HG03060 (cell line): ENCODE measurements around the gene CDC14A.

ENCODE experiments used
- ATAC-seq: cut with Tn5 transposase; IDR thresholded peaks from one replicate; pipeline ENCODE4 v1.9.1; 2021; ENCODE audit warnings: low read depth, moderate number of reproducible peaks; ENCODE audit not compliant: unreplicated experiment

CDC14A gene

DNA sequence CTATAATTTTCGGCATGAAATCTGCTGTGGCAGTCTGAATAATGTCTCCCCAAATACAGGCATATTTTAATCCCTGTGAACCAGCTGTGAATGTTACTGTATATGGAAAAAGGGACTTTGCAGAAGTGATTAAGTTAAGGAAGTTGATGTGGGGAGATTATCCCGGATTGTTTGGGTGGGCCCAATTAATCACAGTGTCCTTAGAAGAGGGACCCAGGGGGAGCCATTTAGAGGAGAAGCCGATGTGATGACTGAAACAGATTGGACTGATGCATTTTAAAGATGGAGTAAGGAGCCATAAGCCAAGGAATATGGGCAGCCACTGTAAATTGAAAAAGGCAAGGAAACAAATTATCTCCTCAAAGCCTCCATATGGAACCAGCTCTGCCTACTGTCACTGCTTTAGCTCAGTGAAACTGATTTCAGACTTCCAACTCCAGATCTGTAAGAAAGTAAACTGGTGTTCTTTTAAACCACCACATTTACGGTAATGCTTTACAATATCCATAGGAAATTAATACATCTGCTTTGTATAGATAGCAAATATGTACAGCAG, 124.5 kb downstream of the CDC14A start:
- no peak for ATAC-seq

GRCh38 chr1:100478816-100479215, 126.5 kb downstream of the CDC14A start:
- no peak for ATAC-seq

DNA sequence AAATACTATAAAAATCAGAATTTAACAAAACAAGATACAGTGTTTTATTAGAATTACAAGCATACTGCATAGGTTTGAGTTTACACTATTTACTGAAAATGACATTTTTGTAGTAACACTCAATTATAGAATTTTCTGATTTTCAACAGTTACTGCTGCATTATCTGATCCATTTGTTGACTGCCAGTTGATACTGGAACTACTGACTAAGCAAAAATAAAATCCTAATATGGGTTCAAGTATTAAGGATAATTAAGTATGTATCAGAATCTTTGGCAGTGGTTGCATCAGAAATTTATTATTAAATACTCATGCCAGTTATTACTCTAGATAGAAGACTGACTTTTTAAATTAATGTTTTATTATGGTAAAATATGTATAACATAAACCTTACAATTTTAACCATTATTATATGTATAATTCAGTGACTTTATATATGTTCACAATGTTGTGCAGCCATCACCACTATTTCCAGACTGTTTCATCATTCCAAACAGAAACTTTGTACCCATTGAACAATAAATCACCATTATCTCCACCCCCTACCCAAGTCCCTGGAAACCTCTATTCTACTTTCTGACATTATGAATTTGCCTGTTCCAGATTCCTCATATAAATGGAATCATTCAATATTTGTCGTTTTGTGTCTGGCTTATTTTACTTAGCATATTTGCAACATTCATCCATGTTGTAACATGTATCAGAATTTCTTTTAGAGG, 127.5 kb downstream of the CDC14A start:
- no peak for ATAC-seq

DNA sequence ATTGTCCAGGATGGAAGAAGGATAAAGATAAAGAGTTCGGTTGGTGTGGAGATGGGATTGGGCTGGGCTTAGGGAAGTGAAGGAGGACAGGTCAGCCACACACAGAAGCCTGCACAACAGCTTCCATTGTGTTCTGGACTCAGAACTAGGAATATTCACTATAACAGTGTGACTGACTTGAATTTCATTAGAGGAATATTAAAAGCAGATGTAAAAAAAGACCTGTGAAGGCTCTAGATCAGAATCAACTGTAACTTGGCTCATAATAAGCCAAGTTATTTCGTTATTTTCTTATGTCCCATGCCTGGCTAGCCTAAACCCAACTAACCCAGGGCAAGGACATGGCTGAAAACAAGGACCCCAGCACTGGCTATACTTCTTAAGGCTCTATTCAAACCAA, 129.0 kb downstream of the CDC14A start:
- ATAC-seq = no peak

GRCh38 chr1:100482167-100482566, 129.9 kb downstream of the CDC14A start:
- ATAC-seq = no peak

DNA sequence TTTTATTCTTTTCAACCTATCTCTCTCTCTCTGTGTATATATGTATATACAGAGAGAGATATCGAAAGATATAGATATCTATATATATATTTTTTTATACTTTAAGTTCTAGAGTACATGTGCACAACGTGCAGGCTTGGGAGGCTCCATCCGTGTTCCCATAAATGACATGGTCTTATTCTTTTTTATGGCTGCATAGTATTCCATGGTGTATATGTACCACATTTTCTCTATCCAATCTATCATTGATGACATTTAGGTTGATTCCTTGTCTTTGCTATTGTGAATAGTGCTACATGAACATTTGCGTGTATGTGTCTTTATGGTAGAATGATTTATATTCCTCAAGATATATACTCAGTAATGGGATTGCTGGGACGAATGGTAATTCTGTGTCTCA, 130.4 kb downstream of the CDC14A start:
- ATAC-seq = no peak

DNA sequence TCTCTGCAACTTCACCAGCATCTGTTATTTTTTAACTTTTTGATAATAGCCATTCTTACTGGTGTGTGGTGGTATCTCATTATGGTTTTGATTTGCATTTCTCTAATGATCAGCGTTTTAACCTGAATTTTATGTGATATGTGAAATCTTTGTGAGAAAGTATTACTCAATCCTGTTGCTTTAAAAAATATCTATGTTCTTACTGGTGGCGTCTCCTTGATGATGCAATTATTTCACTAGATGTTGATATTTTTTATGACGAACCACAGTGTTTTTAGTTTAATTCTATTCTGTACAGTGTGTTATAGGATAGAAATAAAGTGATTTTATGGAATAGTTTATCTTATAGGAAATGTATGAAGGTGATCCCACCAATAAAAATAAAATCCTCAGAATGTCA, 130.9 kb downstream of the CDC14A start:
- ATAC-seq = no peak

GRCh38 chr1:100485855-100486258, 133.6 kb downstream of the CDC14A start:
- ATAC-seq = no peak

DNA sequence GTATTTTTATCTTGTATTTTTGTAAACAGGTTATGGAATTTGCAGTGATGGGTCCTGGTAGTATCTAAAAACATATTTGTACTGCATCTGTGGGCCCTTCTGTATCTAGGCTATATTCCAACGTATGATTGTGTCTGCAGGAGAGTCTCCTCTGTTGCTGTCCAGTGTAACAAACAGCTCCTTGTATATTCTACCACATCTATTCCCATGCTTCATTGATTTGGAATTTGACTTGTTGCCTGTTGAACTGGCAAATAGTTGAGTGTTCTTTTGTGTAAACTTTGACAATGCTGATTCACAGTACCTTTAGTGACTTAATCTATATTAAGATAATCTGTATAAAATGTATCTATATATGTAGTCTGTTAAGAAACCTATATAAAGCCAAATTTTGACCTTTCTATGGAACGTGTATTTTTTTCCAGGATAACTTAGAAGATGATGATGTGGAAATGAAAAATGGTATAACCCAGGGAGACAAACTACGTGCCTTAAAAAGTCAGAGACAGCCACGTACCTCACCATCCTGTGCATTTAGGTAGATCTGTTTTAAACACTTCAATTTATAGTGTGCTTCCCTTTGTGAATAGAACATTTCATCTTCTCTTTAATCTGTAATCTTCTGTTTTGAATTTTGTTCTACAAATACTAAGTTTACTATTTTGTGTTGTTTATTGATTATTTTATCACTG, 142.2 kb downstream of the CDC14A start:
- no peak for ATAC-seq

DNA sequence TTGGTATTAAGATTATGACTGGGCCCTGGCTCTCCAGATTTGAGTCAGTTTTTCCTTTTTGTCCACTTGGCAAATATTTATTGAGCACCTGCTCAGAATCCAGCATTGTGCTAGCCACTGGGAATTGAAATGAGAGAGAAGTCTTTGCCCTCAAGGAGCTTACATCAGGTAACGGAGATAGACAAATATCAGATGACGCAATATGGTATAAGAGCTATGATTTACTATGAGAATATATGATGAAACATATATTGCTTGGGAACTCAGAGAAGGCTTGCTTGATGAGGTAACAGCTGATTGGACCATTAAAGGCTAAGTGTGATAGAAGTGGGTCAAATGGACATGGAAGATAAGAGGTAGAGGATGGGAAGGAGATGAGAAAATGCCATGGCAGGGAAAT, 144.6 kb downstream of the CDC14A start:
- ATAC-seq = no peak

- no peak for ATAC-seq
Measured at GRCh38 chr1:100497796-100498195, 145.5 kb downstream of the CDC14A start.

- no peak for ATAC-seq
Measured at GRCh38 chr1:100499194-100499811, 147.0 kb downstream of the CDC14A start.

DNA sequence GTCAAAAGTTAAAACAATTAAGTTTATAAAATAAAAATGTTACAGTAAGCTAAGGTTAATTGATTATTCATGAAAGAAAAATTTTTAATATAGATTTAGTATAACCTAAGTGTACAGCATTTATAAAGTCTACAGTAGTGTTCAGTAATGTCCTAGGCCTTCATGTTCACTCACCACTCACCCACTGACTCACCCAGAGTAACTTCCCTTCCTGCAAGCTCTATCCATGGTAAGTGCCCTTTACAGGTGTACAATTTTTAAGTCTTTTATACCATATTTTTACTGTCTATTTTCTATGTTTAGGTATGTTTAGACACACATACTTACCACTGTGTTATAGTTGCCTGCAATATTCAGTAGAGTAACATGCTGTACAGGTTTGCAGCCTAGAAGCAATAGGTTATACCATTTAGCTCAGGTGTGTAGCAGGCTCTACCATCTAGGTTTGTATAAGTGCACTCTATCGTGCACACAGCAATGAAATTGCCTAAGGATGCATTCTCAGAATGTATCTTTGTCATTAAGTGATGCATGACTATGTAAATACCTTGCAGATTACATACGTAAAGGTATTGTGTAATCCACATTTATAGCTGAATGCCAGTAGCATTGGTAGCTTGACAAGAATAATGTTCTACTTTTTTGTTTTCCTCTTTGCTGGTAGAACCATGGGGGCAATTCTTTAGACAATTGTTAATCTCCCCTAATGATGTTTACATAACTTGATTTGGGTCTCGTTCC, 149.9 kb downstream of the CDC14A start:
- no peak for ATAC-seq

- no peak for ATAC-seq
Measured at GRCh38 chr1:100506217-100506616, 153.9 kb downstream of the CDC14A start.

GRCh38 chr1:100510451-100510850, 158.1 kb downstream of the CDC14A start:
- no peak for ATAC-seq

- ATAC-seq = no peak
Measured at GRCh38 chr1:100511058-100511457, 158.8 kb downstream of the CDC14A start.

GRCh38 chr1:100511773-100512172, 159.5 kb downstream of the CDC14A start:
- ATAC-seq = no peak

- no peak for ATAC-seq
Measured at GRCh38 chr1:100512803-100513352, 160.6 kb downstream of the CDC14A start.

GRCh38 chr1:100516857-100517256, 164.6 kb downstream of the CDC14A start:
- ATAC-seq = no peak

DNA sequence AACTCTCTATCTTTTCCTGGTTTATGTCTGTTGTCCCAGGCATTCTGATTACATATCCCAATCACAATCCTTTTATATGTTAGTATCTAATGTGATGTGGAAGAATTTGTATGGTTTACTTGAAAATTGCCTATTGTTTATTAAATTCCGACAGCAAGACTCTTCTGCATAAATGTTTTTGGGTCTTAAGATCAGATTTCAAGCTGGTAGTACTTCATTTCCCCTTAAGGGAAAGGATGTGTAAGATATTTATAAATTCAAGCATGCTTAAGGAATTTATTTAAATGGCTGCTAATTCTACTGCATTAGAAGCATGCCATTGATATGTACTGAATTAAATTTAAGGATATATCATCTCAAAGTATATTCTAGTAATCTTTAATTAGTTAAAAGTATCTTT, 165.2 kb downstream of the CDC14A start:
- no peak for ATAC-seq

DNA sequence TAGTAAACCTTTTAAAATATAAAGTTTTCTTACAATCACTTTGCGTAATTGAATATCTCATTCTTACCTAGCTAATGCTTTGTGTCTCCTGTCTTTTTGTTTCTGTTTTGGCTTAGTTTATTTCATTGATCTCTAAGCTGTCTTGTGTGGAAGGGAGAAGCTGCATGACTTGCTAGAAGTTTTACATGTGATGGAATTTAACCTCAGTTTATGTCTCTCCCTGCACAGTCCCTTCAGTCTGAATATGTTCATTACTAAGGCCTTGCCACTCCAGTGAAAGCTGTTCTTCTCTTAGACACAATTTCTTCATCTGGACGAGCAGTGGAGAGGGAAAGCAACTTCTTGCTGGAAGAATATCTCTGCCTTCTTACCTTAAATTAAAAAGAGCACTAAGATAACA, 165.7 kb downstream of the CDC14A start:
- ATAC-seq = no peak
